Neutrophil (primary cell): Measurements from ENCODE around the gene ZNF804A.

ENCODE experiments used
- H3K27ac ChIP-seq: fragments of 200-600 bp; sonication (generic); 2 replicates; pipeline ENCODE4 v1.5.1; 2016; ENCODE audit warnings: mild to moderate bottlenecking, moderate library complexity
- H3K27me3 ChIP-seq: fragments of 200-600 bp; sonication (generic); 2 replicates; pipeline ENCODE4 v1.6.0; 2016; ENCODE audit warnings: mild to moderate bottlenecking
- H3K36me3 ChIP-seq: fragments of 200-600 bp; sonication (generic); 2 replicates; pipeline ENCODE4 v1.5.1; 2017
- H3K4me1 ChIP-seq, 2 experiments: fragments of 200-600 bp in 1 of 2; sonication (generic) in 1 of 2; 1 replicate in 1 of 2; 2 replicates in 1 of 2; pipeline versions ENCODE4 v1.5.1 to v1.6.1; 2013 to 2016; ENCODE audit warnings: low read depth in 1 of 2, low read length in 1 of 2, mild to moderate bottlenecking in 1 of 2, moderate library complexity in 1 of 2; ENCODE audit not compliant: control insufficient read depth in 1 of 2, insufficient read depth in 1 of 2
- H3K4me3 ChIP-seq, 2 experiments: fragments of 200-600 bp in 1 of 2; sonication (generic) in 1 of 2; 1 replicate in 1 of 2; 2 replicates in 1 of 2; pipeline ENCODE4 v1.5.1; 2013 to 2016; ENCODE audit warnings: low read depth in 1 of 2, low read length in 1 of 2, mild to moderate bottlenecking in 1 of 2, moderate library complexity in 1 of 2
- H3K9me3 ChIP-seq: fragments of 200-600 bp; sonication (generic); 2 replicates; pipeline ENCODE4 v1.5.1; 2016
- TF ChIP-seq, protein P1 (sequence below): fragments of 200-600 bp; sonication (generic); IDR thresholded peaks from 2 replicates; pipeline ENCODE4 v1.5.1; 2016; ENCODE audit warnings: antibody characterized with exemption

ZNF804A gene

DNA sequence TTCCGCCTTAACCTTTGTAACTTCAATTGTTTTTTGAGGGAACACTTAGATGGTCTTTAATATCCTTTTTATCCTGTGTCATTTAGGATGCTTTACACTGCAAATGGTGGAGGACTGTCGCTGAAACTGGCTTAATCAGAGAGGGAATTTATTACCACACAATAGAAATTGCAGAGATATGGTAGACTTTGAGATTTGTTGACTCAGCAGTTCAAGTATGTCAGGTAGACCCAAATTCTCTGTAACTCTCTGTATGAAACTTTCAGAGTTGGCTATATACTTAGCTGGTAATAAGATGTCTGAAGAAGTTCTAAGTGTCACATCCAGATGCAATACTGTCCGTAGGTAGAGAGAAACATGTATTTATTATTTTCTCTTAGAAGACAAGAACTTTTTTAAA, 100.1 kb downstream of the ZNF804A start:
- Histone ChIP-seq H3K4me3 (no peak overlapping the region), H3K27me3 (no peaks in the 10 kb centered on the region), H3K4me1 (no peaks in the 10 kb centered on the region), H3K9me3 (no peaks in the 10 kb centered on the region), H3K27ac (no peak overlapping the region), H3K36me3 (no peaks in the 10 kb centered on the region)
- TF ChIP-seq, protein P1, sequence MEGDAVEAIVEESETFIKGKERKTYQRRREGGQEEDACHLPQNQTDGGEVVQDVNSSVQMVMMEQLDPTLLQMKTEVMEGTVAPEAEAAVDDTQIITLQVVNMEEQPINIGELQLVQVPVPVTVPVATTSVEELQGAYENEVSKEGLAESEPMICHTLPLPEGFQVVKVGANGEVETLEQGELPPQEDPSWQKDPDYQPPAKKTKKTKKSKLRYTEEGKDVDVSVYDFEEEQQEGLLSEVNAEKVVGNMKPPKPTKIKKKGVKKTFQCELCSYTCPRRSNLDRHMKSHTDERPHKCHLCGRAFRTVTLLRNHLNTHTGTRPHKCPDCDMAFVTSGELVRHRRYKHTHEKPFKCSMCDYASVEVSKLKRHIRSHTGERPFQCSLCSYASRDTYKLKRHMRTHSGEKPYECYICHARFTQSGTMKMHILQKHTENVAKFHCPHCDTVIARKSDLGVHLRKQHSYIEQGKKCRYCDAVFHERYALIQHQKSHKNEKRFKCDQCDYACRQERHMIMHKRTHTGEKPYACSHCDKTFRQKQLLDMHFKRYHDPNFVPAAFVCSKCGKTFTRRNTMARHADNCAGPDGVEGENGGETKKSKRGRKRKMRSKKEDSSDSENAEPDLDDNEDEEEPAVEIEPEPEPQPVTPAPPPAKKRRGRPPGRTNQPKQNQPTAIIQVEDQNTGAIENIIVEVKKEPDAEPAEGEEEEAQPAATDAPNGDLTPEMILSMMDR, result no peak

DNA sequence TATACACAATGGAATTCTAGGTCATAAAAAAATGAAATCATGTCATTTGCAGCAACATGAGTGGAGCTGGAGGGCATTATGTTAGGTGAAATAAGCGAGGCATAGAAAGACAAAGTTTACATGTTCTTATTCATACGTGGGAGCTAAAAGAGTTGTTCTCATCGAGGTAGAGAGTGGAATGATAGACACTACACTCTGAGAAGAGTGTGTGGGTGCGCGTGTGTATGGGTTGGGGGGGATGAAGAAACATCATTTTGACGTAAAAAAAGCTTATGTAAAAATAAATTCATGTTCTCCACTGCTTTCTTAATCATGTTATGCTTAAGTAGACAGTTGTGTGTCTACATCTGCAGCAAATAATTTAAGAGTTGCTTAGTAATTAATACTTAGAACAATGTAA, 123.6 kb downstream of the ZNF804A start:
- Histone ChIP-seq H3K9me3 (peaks cover 9% of the 10 kb centered on the region), H3K27ac (no peak overlapping the region), H3K4me1 (no peaks in the 10 kb centered on the region), H3K36me3 (no peaks in the 10 kb centered on the region), H3K27me3 (no peaks in the 10 kb centered on the region), H3K4me3 (no peak overlapping the region)
- TF ChIP-seq, protein P1, result no peak

DNA sequence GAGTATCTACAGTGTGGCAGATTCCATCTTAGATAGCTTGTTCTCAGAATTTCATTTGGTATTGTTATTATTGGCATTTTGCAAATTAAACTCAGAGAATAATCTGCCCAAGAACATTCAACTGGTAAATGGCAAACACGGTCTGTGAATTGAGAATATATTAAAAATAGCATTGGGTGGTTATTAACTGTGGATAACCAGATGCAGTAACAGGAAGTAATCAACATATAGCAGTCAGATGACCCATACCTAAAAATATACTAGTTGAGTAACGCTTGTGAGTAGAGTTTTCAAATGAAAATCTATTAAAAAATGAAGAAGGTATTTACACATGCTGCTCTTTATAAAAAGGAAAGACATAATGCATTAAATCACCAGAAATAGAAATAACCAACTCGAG, 129.5 kb downstream of the ZNF804A start:
- Histone ChIP-seq H3K27me3 (no peaks in the 10 kb centered on the region), H3K4me3 (no peak overlapping the region), H3K4me1 (no peaks in the 10 kb centered on the region), H3K36me3 (no peaks in the 10 kb centered on the region), H3K27ac (no peak overlapping the region), H3K9me3 (no peaks in the 10 kb centered on the region)
- TF ChIP-seq, protein P1, result no peak

DNA sequence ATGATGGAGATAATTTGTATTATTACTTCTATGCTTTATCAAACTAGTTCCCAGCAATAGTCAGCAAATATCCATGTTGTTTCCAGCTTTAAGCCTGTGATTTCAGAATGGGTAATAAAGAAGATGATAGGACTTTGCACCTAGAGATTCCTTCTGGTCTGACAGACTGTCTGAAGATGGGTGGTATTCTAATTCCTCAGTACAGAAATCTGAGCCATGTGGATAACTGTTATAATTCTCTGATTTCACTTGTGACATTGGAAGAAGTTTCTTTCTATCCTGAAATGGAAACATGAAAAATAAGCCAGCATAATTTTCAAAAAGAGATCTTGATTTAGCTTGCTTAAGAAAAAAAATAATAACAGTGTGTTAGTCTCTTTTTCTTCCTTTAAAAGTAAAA, 130.1 kb downstream of the ZNF804A start:
- Histone ChIP-seq H3K4me3 (no peak overlapping the region), H3K9me3 (no peaks in the 10 kb centered on the region), H3K27ac (no peak overlapping the region), H3K36me3 (no peaks in the 10 kb centered on the region), H3K4me1 (no peaks in the 10 kb centered on the region), H3K27me3 (no peaks in the 10 kb centered on the region)
- TF ChIP-seq, protein P1, result no peak

DNA sequence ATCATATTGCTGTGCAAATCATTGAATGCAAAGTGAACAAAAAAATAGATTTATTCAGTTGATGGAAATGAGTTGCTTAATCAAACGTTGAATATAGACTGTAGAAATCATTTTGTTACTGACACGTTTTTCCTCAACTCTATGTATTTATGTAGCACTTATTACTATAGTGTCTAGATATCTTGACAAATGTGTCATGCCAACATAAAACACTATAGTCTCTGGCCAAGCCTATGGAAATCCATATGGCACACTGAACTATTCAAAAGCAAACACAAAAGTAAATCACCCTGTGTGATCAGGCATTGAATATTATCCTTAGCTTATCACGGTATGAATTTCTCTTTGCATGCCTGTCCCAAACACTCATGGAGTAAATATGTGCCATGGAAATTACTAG, 131.3 kb downstream of the ZNF804A start:
- no peak overlapping the region for H3K4me3 ChIP-seq
- TF ChIP-seq, protein P1, result no peak
- H3K9me3 ChIP-seq, result no peaks in the 10 kb centered on the region
- H3K27ac ChIP-seq, result no peak overlapping the region
- no peaks in the 10 kb centered on the region for H3K27me3 ChIP-seq
- H3K4me1 ChIP-seq, result no peaks in the 10 kb centered on the region
- no peaks in the 10 kb centered on the region for H3K36me3 ChIP-seq

DNA sequence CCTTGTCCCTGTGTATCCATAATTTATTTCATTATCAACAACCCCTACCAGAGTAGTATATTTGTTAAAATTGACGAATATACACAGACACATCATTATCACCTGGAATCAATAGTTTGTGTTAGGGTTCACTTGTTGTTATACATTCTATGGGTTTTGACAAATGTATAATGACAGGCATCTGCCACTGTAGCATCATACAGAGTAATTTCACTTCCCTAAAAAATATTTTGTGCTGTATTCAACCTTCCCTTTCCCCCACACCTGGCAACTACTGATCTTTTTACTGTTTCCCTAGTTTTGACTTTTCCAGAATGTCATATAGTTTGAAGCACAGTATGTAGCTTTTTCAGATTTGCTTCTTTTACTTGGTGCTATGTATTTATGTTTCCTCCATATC, 132.0 kb downstream of the ZNF804A start:
- Histone ChIP-seq H3K27me3 (no peaks in the 10 kb centered on the region), H3K4me1 (no peaks in the 10 kb centered on the region), H3K27ac (no peak overlapping the region), H3K9me3 (no peaks in the 10 kb centered on the region), H3K36me3 (no peaks in the 10 kb centered on the region), H3K4me3 (no peak overlapping the region)
- TF ChIP-seq, protein P1, result no peak
